Cardiac fibroblast (primary cell): ENCODE data around the gene IL19.

ENCODE experiments used
- DNase-seq, 2 donors: peaks; one replicate each; pipeline versions ENCODE4 v3.0.0 to v3.0.0-alpha.2; 2010; ENCODE audit warnings: low read depth in 2 of 2
- H3K4me3 ChIP-seq, 2 donors: replicated peaks in 1 of 2; 1 replicate in 1 of 2; 2 replicates in 1 of 2; pipeline ENCODE4 v1.5.1; 2011; ENCODE audit warnings: low read depth in 2 of 2, low read length in 2 of 2, mild to moderate bottlenecking in 2 of 2, moderate library complexity in 1 of 2
- TF ChIP-seq, protein P1 (sequence below): IDR thresholded peaks from one replicate; pipeline ENCODE4 v1.5.1; 2011; ENCODE audit warnings: low read depth, mild to moderate bottlenecking, low read length, inconsistent platforms

IL19 gene

DNA sequence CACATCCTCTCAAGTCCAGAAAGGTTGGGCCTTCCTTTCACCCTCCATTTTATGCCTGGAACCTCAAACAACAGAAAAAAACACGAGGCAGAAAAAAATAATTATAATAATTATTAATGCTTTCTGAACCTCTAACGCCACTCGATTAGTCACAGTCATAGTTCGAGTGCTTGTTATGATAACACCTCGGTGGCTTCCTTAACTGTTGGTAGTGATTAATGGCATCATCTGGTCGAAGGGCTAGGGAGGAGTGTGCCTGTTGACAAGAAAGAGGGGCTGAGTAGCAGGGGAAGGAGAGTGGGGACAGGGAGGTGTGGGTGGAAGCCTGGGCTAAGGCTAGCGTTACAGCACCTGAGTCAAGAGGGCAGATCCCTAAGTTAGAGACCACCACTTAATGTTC, 23.0 kb downstream of the IL19 start:
- TF ChIP-seq, protein P1, sequence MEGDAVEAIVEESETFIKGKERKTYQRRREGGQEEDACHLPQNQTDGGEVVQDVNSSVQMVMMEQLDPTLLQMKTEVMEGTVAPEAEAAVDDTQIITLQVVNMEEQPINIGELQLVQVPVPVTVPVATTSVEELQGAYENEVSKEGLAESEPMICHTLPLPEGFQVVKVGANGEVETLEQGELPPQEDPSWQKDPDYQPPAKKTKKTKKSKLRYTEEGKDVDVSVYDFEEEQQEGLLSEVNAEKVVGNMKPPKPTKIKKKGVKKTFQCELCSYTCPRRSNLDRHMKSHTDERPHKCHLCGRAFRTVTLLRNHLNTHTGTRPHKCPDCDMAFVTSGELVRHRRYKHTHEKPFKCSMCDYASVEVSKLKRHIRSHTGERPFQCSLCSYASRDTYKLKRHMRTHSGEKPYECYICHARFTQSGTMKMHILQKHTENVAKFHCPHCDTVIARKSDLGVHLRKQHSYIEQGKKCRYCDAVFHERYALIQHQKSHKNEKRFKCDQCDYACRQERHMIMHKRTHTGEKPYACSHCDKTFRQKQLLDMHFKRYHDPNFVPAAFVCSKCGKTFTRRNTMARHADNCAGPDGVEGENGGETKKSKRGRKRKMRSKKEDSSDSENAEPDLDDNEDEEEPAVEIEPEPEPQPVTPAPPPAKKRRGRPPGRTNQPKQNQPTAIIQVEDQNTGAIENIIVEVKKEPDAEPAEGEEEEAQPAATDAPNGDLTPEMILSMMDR, result no peak
- no peak for DNase-seq
- no peak overlapping the region for H3K4me3 ChIP-seq

- TF ChIP-seq, protein P1, result no peak
- DNase-seq, result no peak
- H3K4me3 ChIP-seq, result no peak overlapping the region
Observed at GRCh38 chr1:206794294-206794908, 23.8 kb downstream of the IL19 start.

- TF ChIP-seq, protein P1, result no peak
- DNase-seq, result no peak
- H3K4me3 ChIP-seq, result no peak overlapping the region
Observed at GRCh38 chr1:206796116-206796515, 25.5 kb downstream of the IL19 start.

GRCh38 chr1:206796981-206797402, 26.4 kb downstream of the IL19 start:
- DNase-seq, result no peak

DNA sequence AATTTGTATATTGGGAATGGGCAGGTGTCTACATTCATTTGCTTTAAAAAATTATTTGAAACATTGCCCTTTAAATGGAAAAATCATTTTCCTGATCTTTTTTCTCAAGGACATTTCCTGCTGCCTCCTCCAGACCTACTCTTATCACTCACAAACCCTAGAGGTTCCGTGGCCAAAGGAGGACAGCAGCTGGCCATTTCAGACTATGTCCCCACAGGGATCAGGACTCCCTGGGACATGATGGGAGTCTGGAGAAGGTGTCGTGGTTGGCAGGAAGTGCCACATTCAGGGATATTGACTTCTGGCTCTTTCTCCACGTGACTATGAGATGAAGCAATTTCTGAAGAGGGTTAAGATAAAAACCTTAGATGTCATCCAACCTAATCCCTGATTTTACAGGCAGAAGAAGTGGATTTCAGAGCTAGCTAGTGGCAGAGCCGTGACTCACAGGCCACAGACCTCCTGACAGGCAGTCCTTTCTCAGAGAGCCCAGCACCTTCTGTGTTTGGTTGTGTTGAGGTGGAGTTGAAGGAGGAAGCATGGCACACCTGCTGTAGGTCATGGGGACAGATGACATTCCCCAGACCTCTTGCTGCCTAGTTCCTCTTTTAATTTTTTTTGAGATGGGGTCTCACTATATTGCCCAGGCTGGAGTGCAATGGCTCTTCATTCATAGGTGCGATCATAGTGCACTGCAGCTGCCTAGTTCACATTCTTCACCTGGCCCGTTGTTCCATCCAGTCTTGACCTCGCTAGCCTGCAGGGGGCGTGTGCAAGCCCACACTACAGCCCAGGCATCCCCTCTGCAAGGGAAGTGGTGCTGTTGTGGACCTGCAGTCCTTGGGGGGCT, 27.2 kb downstream of the IL19 start:
- TF ChIP-seq, protein P1, result peak; percentile 60
- no peak overlapping the region for H3K4me3 ChIP-seq
- peak in 1 of 2 donors; percentile 26 for DNase-seq

More at GRCh38 chr1:206796981-206797402, 26.4 kb downstream of the IL19 start:
- TF ChIP-seq, protein P1, result no peak
- no peak overlapping the region for H3K4me3 ChIP-seq

DNA sequence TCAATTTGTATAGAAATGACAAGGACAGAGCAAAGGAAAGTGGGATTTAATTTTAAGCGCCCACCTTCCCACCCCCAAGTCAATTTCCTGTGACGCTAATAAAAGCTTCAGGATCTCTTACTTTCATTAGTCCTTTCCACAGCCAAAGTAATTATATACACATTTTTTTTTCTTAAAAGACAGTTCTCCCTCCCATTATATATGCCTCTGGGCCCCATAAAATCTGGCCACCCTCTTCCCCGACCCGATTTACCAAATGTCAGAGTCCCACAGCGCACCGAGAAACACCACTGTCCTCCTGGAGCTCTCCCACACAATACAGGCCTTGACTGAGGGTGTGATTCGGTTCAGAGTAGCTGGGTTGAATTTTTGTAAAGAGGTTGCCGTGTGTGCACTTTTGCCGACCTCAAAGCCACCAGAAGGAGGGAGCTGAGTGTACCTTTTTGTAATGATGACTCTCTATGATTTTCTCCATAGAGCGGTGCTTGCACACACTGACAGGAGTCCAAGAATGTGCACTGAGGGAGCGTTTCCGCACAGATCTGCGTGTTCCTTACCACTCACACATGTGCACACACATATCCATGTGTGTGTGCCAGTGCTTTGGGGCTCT, 27.9 kb downstream of the IL19 start:
- no peak overlapping the region for H3K4me3 ChIP-seq
- no peak for DNase-seq
- TF ChIP-seq, protein P1, result no peak
